ENCODE data around the gene SHE. TPM values are rescaled to one million over a fixed set of nuclear protein-coding genes. Genes with fewer than 3 reads are reported as not detected.

The SHE gene
- total RNA-seq, 1 experiment from 2014 or later = not detected

GRCh38 chr1:154527192-154527591 is 25.0 kb upstream of the SHE start:
- no TSS peak for BruUV-seq (replicated peaks)
- ChIA-PET RAD21 (ENCODE audit: low non-redundant PET in 1 of 2, low total read pairs in 2 of 2, uncharacterized antibody in 2 of 2, unreplicated experiment in 2 of 2) (no interaction called here), POLR2A (no interaction called here), CTCF (no interaction called here)
- Histone ChIP-seq H3K27ac (ENCODE audit: low read depth, low read length) (no peak overlapping the region), H2AFZ (ENCODE audit: low read depth, low read length, poor library complexity, severe bottlenecking) (no peak overlapping the region), H3K9me2 (ENCODE audit: insufficient read depth) (no peaks in the 10 kb centered on the region), H3K4me1 (ENCODE audit: control insufficient read depth in 1 of 2, insufficient read depth in 2 of 2, low read length in 2 of 2) (no peaks in the 10 kb centered on the region), H4K20me1 (ENCODE audit: insufficient read depth) (no peaks in the 10 kb centered on the region), H3K4me2 (ENCODE audit: low read length) (no peak overlapping the region), H3K79me2 (ENCODE audit: insufficient read depth, low read length) (no peaks in the 10 kb centered on the region), H3K36me3 (ENCODE audit: control insufficient read depth in 1 of 2, insufficient read depth in 2 of 2, low read length in 2 of 2) (no peaks in the 10 kb centered on the region), H3K9me3 (ENCODE audit: control insufficient read depth in 1 of 2, insufficient read depth in 1 of 2, low read depth in 1 of 2, low read length in 2 of 2) (no peaks in the 10 kb centered on the region), H3K4me3 (replicated peaks in 1 of 2; ENCODE audit: low read depth in 1 of 2, low read length in 2 of 2) (no peak overlapping the region), H3K27me3 (ENCODE audit: insufficient read depth, low read length) (no peaks in the 10 kb centered on the region), H3K9ac (ENCODE audit: low read length) (no peak overlapping the region)
- DNase-seq (ENCODE audit: low read depth, low spot score) (no peak), ATAC-seq (no peak)
- intact Hi-C loops (cut with micrococcal nuclease) = no loop called here
- TF ChIP-seq CEBPB (IDR thresholded peaks at IDR 0.05; ENCODE audit: low read depth) (no peak), YY1 (IDR thresholded peaks at IDR 0.05; ENCODE audit: extremely low read depth, insufficient replicate concordance, low read depth, low read length) (no peak), ZFX (IDR thresholded peaks at IDR 0.05) (no peak), ATF3 (IDR thresholded peaks at IDR 0.05) (no peak), RAD21 (IDR thresholded peaks at IDR 0.05; ENCODE audit: low read depth) (no peak), EGR1 (IDR thresholded peaks at IDR 0.05; ENCODE audit: low read depth) (no peak)

GRCh38 chr1:154524881-154525280 is 22.7 kb upstream of the SHE start:
- ChIA-PET POLR2A (no interaction called here), CTCF (interaction anchor here (1.3 kb wide), 1 partner anchor 9 kb away, joined by 3 read pairs; no protein-coding TSS in a partner anchor), RAD21 (ENCODE audit: low non-redundant PET in 1 of 2, low total read pairs in 2 of 2, uncharacterized antibody in 2 of 2, unreplicated experiment in 2 of 2) (no interaction called here)
- Histone ChIP-seq H3K9ac (ENCODE audit: low read length) (no peak overlapping the region), H4K20me1 (ENCODE audit: insufficient read depth) (no peaks in the 10 kb centered on the region), H3K9me2 (ENCODE audit: insufficient read depth) (no peaks in the 10 kb centered on the region), H3K4me1 (ENCODE audit: control insufficient read depth in 1 of 2, insufficient read depth in 2 of 2, low read length in 2 of 2) (no peaks in the 10 kb centered on the region), H2AFZ (ENCODE audit: low read depth, low read length, poor library complexity, severe bottlenecking) (no peak overlapping the region), H3K79me2 (ENCODE audit: insufficient read depth, low read length) (no peaks in the 10 kb centered on the region), H3K4me3 (replicated peaks in 1 of 2; ENCODE audit: low read depth in 1 of 2, low read length in 2 of 2) (no peak overlapping the region), H3K27ac (ENCODE audit: low read depth, low read length) (no peak overlapping the region), H3K9me3 (ENCODE audit: control insufficient read depth in 1 of 2, insufficient read depth in 1 of 2, low read depth in 1 of 2, low read length in 2 of 2) (no peaks in the 10 kb centered on the region), H3K36me3 (ENCODE audit: control insufficient read depth in 1 of 2, insufficient read depth in 2 of 2, low read length in 2 of 2) (no peaks in the 10 kb centered on the region), H3K27me3 (ENCODE audit: insufficient read depth, low read length) (no peaks in the 10 kb centered on the region), H3K4me2 (ENCODE audit: low read length) (no peak overlapping the region)
- intact Hi-C loops (cut with micrococcal nuclease) = no loop called here
- no TSS peak for BruUV-seq (replicated peaks)
- DNase-seq (ENCODE audit: low read depth, low spot score) = no peak
- ATAC-seq = no peak
- no peak for TF ChIP-seq EZH2phosphoT487 (IDR thresholded peaks at IDR 0.05; ENCODE audit: borderline replicate concordance)
- TF ChIP-seq POLR2AphosphoS5 (IDR thresholded peaks at IDR 0.05; ENCODE audit: low read depth, low read length) = no peak
- no peak for TF ChIP-seq ELF1 (IDR thresholded peaks at IDR 0.05; ENCODE audit: borderline replicate concordance, low read depth)
- TF ChIP-seq, protein P1, sequence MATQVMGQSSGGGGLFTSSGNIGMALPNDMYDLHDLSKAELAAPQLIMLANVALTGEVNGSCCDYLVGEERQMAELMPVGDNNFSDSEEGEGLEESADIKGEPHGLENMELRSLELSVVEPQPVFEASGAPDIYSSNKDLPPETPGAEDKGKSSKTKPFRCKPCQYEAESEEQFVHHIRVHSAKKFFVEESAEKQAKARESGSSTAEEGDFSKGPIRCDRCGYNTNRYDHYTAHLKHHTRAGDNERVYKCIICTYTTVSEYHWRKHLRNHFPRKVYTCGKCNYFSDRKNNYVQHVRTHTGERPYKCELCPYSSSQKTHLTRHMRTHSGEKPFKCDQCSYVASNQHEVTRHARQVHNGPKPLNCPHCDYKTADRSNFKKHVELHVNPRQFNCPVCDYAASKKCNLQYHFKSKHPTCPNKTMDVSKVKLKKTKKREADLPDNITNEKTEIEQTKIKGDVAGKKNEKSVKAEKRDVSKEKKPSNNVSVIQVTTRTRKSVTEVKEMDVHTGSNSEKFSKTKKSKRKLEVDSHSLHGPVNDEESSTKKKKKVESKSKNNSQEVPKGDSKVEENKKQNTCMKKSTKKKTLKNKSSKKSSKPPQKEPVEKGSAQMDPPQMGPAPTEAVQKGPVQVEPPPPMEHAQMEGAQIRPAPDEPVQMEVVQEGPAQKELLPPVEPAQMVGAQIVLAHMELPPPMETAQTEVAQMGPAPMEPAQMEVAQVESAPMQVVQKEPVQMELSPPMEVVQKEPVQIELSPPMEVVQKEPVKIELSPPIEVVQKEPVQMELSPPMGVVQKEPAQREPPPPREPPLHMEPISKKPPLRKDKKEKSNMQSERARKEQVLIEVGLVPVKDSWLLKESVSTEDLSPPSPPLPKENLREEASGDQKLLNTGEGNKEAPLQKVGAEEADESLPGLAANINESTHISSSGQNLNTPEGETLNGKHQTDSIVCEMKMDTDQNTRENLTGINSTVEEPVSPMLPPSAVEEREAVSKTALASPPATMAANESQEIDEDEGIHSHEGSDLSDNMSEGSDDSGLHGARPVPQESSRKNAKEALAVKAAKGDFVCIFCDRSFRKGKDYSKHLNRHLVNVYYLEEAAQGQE (IDR thresholded peaks at IDR 0.05; ENCODE audit: low read depth) = no peak
- no peak for TF ChIP-seq SP1 (IDR thresholded peaks at IDR 0.05; ENCODE audit: low read depth)
- TF ChIP-seq FOSL1 (IDR thresholded peaks at IDR 0.05; ENCODE audit: low read depth) = no peak
- TF ChIP-seq RAD21 (IDR thresholded peaks at IDR 0.05; ENCODE audit: low read depth) = no peak
- no peak for TF ChIP-seq TCF7L2 (IDR thresholded peaks at IDR 0.05; ENCODE audit: borderline replicate concordance, extremely low read depth, insufficient read depth, insufficient read length)
- no peak for TF ChIP-seq CBX3 (IDR thresholded peaks at IDR 0.05; ENCODE audit: low read depth)
- TF ChIP-seq CTCF (IDR thresholded peaks at IDR 0.05 in 2 of 3, conservative IDR thresholded peaks at IDR 0.05 in 1 of 3; ENCODE audit: borderline replicate concordance in 1 of 3, insufficient read depth in 1 of 3, low read depth in 2 of 3, low read length in 2 of 3) = no peak
